HG02870 (cell line): ENCODE results near the gene LMX1A.

Experiments
- ATAC-seq: cut with Tn5 transposase; IDR thresholded peaks from one replicate; pipeline ENCODE4 v1.9.1; 2021; ENCODE audit warnings: mild to moderate bottlenecking, moderate library complexity; ENCODE audit not compliant: unreplicated experiment

The LMX1A gene

GRCh38 chr1:165355977-165356811 lies at the start of gene LMX1A:
TSS of gene LMX1A (minus strand) at chr1:165356715. CDS start at chr1:165355559, 1,156 bp downstream.
- no peak for ATAC-seq

- peak; percentile 60 for ATAC-seq
These were observed 47.4 kb upstream of the LMX1A start for GRCh38 chr1:165403835-165404482.

GRCh38 chr1:165402517-165403111 lies 46.1 kb upstream of the LMX1A start:
- ATAC-seq, result no peak

GRCh38 chr1:165397944-165398343 lies 41.4 kb upstream of the LMX1A start:
- ATAC-seq, result no peak

- ATAC-seq, result peak; percentile 9
These were observed 39.4 kb upstream of the LMX1A start for GRCh38 chr1:165395901-165396300.

- ATAC-seq, result peak; percentile 52
These were observed 39.0 kb upstream of the LMX1A start for GRCh38 chr1:165395478-165395877.

GRCh38 chr1:165392634-165393571 lies 36.4 kb upstream of the LMX1A start:
- ATAC-seq, result peak; percentile 88

GRCh38 chr1:165389609-165390008 lies 33.1 kb upstream of the LMX1A start:
- ATAC-seq, result no peak

GRCh38 chr1:165387961-165388360 lies 31.4 kb upstream of the LMX1A start:
- ATAC-seq, result no peak

- no peak for ATAC-seq
These were observed 31.0 kb upstream of the LMX1A start for GRCh38 chr1:165387505-165387904.

GRCh38 chr1:165383599-165384405 lies 27.3 kb upstream of the LMX1A start:
- no peak for ATAC-seq

GRCh38 chr1:165383067-165383466 lies 26.6 kb upstream of the LMX1A start:
- no peak for ATAC-seq

GRCh38 chr1:165381745-165382505 lies 25.4 kb upstream of the LMX1A start:
- ATAC-seq, result no peak

- no peak for ATAC-seq
These were observed 20.3 kb upstream of the LMX1A start for GRCh38 chr1:165376811-165377311.

- ATAC-seq, result peak; percentile 60
These were observed 19.7 kb upstream of the LMX1A start for GRCh38 chr1:165376041-165376810.

- ATAC-seq, result no peak
These were observed 19.1 kb upstream of the LMX1A start for GRCh38 chr1:165375623-165376022.

GRCh38 chr1:165371588-165372225 lies 15.2 kb upstream of the LMX1A start:
- ATAC-seq, result no peak
